ENCODE results near the gene WHRN.
A peak's percentile ranks its signal among the peaks of the same experiment; 100 is the strongest.

The WHRN gene

GRCh38 chr9:114403153-114403756 lies 102.0 kb downstream of the WHRN start:
- TF ChIP-seq CTCF (IDR thresholded peaks at IDR 0.05; ENCODE audit: low read depth, low read length, missing control alignments), result no peak
- no peak overlapping the region for H3K4me3 ChIP-seq (ENCODE audit: low read depth, low read length)
- DNase-seq (ENCODE audit: low read depth), result no peak
- in situ Hi-C loops (cut with HindIII; ENCODE audit: low sequenced_read_pairs), result no loop called here

GRCh38 chr9:114401344-114401743 lies 103.9 kb downstream of the WHRN start:
- no peak for DNase-seq (ENCODE audit: low read depth)
- no peak overlapping the region for H3K4me3 ChIP-seq (ENCODE audit: low read depth, low read length)
- TF ChIP-seq CTCF (IDR thresholded peaks at IDR 0.05; ENCODE audit: low read depth, low read length, missing control alignments), result no peak
- in situ Hi-C loops (cut with HindIII; ENCODE audit: low sequenced_read_pairs), result no loop called here

GRCh38 chr9:114400772-114401171 lies 104.5 kb downstream of the WHRN start:
- no peak overlapping the region for H3K4me3 ChIP-seq (ENCODE audit: low read depth, low read length)
- no peak for TF ChIP-seq CTCF (IDR thresholded peaks at IDR 0.05; ENCODE audit: low read depth, low read length, missing control alignments)
- in situ Hi-C loops (cut with HindIII; ENCODE audit: low sequenced_read_pairs), result no loop called here
- DNase-seq (ENCODE audit: low read depth), result no peak

GRCh38 chr9:114400219-114400618 lies 105.1 kb downstream of the WHRN start:
- no peak for TF ChIP-seq CTCF (IDR thresholded peaks at IDR 0.05; ENCODE audit: low read depth, low read length, missing control alignments)
- no peak overlapping the region for H3K4me3 ChIP-seq (ENCODE audit: low read depth, low read length)
- no peak for DNase-seq (ENCODE audit: low read depth)
- in situ Hi-C loops (cut with HindIII; ENCODE audit: low sequenced_read_pairs), result no loop called here

GRCh38 chr9:114399381-114399780 lies 105.9 kb downstream of the WHRN start:
- in situ Hi-C loops (cut with HindIII; ENCODE audit: low sequenced_read_pairs), result no loop called here
- TF ChIP-seq CTCF (IDR thresholded peaks at IDR 0.05; ENCODE audit: low read depth, low read length, missing control alignments), result no peak
- no peak for DNase-seq (ENCODE audit: low read depth)
- no peak overlapping the region for H3K4me3 ChIP-seq (ENCODE audit: low read depth, low read length)

GRCh38 chr9:114397848-114398605 lies 107.2 kb downstream of the WHRN start:
- TF ChIP-seq CTCF (IDR thresholded peaks at IDR 0.05; ENCODE audit: low read depth, low read length, missing control alignments), result no peak
- DNase-seq (ENCODE audit: low read depth), result peak; percentile 62
- in situ Hi-C loops (cut with HindIII; ENCODE audit: low sequenced_read_pairs), result no loop called here
- peak overlapping the region; percentile 53 for H3K4me3 ChIP-seq (ENCODE audit: low read depth, low read length)

Data from astrocyte of the cerebellum (primary cell).